SK-N-SH treated with all-trans-retinoic acid at 6 μM for 48 hours (cell line): ENCODE measurements around the gene ADGRG7.

ENCODE experiments used
- BACH2 ChIP-seq: fragments of 250-450 bp; sonication (Bioruptor Pico); IDR thresholded peaks from 2 replicates; pipeline ENCODE4 v1.9.0; 2021; ENCODE audit warnings: mild to moderate bottlenecking, borderline replicate concordance
- PATZ1 ChIP-seq: fragments of 250-450 bp; sonication (Bioruptor Pico); IDR thresholded peaks from 2 replicates; pipeline ENCODE4 v1.8.0; 2020; ENCODE audit warnings: mild to moderate bottlenecking, moderate library complexity, borderline replicate concordance
- RARB ChIP-seq: fragments of 250-450 bp; sonication (Bioruptor Pico); IDR thresholded peaks from 2 replicates; pipeline ENCODE4 v1.8.0; 2021; ENCODE audit warnings: mild to moderate bottlenecking, moderate library complexity
- TCF4 ChIP-seq: fragments of 250-450 bp; sonication (Bioruptor Pico); IDR thresholded peaks from 2 replicates; pipeline ENCODE4 v1.8.0; 2021; ENCODE audit warnings: mild to moderate bottlenecking, moderate library complexity, borderline replicate concordance
- ZFP3 ChIP-seq: fragments of 250-450 bp; sonication (Bioruptor Pico); IDR thresholded peaks from 2 replicates; pipeline ENCODE4 v1.5.0; 2020; ENCODE audit warnings: mild to moderate bottlenecking, moderate library complexity
- ZFP30 ChIP-seq: fragments of 450-650 bp; formaldehyde crosslinking; IDR thresholded peaks from 2 replicates; pipeline ENCODE4 v1.5.0; 2022; ENCODE audit warnings: mild to moderate bottlenecking, moderate library complexity

DNA sequence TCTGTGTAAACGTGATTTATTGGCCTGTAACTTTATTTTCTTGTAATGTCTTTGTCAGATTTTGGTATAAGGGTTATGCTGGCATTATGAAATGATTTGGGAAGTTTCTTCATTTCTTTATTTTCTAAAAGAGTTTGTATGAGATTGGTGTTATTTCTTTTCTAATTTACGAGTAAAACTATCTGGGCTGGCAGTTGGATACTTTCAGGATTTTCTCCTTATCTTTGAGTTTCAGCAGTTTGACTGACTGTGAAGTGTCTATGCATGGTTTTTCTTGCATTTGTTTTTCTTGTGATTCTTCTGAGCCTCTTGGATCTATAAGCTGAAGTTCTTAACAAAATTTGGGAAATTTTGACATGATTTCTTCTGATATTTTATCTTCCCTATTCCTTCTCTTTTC, 18.1 kb downstream of the ADGRG7 start:
- TF ChIP-seq BACH2 (no peak), PATZ1 (CRISPR knock-in tag) (no peak), RARB (CRISPR knock-in tag) (no peak), ZFP30 (CRISPR knock-in tag) (no peak), TCF4 (CRISPR knock-in tag) (no peak), ZFP3 (no peak)
